HT-29 (cell line): ENCODE results near the gene TBL2. TPM values are rescaled to one million over a fixed set of nuclear protein-coding genes. Genes with fewer than 3 reads are reported as not detected.
"Not testable (repeated sequence)": the region's sequence is repeated elsewhere in the genome, so short reads cannot be mapped to it uniquely, and the experiment has no call there.

Source experiments
- DNase-seq: peaks from one replicate; pipeline ENCODE4 v3.0.0-alpha.2; 2015; ENCODE audit warnings: low spot score
- total RNA-seq: library from RNA; depleted of rRNA; stranded (reverse); fragments of >200 nt; shearing (Covaris generic); gene quantifications from 2 replicates; pipeline ENCODE4 v1.2.3, GENCODE V29; 2014; rRNA removed

The TBL2 gene
- total RNA-seq, 1 experiment from 2014 or later = 94.4 TPM

GRCh38 chr7:73535918-73536317 is 42.5 kb downstream of the TBL2 start:
- DNase-seq = not testable (repeated sequence)

DNA sequence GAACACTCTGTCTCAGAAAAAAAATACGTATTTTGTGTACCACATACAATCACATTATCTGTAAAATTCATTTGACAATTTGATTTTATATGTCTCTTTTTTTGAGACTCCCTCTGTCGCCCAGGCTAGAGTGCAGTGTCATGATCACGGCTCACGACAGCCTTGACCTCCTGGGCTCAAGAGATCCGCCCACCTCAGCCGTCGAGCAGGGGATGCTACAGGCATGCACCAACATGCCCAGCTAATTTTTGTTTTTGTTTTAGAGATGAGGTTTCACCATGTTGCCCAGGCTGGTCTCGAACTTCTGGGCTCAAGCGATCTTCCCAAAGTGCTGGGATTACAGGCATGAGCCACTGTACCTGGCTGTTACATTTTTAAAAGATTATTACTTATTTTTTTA is 44.6 kb downstream of the TBL2 start:
- no peak for DNase-seq

DNA sequence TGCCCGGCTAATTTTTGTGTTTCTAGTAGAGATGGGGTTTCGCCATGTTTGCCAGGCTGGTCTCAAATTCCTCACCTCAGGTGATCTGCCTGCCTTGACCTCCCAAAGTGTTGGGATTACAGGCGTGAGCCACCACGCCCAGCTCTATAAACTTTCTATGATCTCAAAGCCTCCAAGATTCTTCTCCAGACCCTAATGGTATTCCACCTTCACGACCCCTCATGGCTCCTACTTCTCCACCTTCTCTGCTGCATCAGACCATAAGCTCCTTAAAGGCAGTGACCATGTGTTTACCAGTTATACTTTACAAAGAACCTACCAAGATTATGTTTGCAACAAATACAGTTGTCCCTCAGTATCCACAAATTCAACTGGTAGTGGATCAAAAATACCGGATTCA is 46.2 kb downstream of the TBL2 start:
- no peak for DNase-seq

DNA sequence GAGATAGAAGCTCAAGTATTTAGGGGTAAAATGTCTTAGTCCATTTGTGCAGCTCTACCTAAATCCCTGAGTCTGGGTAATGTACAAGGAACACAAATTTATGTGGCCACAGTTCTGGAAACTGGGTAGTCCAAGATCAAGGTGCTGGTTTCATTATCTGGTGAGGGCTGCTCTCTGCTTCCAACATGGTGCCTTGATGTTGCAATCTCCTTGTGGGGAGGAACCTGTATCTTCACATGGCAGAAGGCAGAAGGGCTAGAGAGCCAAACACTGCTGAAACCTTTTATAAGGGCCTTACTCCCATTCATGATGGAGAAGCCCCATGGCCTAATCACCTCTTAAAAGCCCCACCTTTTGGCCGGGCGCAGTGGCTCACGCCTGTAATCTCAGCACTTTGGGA is 47.6 kb downstream of the TBL2 start:
- DNase-seq = no peak

- DNase-seq = peak; percentile 16
Observed at GRCh38 chr7:73526896-73527821, 51.2 kb downstream of the TBL2 start.

DNA sequence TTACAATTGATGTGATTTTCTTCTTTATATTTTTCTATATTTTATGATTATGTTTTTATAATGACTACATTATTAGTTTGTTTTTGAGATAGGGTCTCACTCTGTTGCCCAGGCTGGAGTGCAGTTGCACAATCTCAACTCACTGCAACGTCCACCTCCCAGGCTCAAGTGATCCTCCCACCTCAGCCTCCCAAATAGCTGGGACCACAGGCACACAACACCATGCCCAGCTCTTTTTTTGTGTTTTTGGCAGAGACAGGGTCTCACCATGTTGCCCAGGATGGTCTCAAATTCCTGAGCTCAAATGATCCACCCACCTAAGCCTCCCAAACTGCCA is 52.3 kb downstream of the TBL2 start:
- DNase-seq = not testable (repeated sequence)

DNA sequence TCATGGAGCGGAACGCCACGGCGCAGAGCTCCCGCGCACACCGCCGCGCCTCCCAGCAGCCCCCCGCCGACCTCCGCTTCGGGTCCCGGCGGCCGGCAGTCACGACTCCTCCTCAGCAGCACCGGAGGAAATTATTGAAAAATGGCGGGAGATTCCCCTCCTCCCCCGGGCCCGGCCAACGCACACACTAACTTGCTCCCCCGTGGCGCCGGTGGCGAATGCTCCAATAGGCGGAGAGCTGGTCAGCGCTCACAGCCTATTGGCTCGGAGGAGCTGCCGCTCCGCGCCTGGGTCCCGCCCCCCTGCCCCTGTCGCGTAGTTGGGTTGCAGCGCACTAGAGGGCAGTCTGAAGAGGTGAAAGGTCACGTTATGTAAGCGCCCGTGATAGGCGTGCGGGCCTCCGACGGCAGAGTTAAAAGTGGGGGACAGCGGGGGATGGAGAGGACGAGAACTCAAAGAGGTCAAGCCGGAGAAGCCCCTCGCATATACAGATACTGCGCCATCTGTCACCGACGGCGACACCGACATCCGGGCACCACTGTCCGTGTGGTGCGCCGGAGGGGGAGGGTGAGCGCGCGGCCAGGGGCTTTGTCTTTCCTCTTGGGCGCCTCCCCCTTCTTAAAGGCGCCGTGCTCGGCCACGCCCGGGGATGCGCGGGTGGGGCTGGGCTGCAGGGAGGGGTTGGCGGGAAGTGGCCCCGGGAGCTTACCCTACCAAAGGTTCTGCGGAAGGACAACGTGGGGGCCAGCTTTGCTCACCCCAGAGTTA is 56.1 kb downstream of the TBL2 start, which contains the start of gene BAZ1B:
Gene BAZ1B, minus strand, starts transcription at position 189 of the 768 bp plus-strand sequence. CDS start 360 bp downstream, outside the sequence.
- peak; percentile 99 for DNase-seq

DNA sequence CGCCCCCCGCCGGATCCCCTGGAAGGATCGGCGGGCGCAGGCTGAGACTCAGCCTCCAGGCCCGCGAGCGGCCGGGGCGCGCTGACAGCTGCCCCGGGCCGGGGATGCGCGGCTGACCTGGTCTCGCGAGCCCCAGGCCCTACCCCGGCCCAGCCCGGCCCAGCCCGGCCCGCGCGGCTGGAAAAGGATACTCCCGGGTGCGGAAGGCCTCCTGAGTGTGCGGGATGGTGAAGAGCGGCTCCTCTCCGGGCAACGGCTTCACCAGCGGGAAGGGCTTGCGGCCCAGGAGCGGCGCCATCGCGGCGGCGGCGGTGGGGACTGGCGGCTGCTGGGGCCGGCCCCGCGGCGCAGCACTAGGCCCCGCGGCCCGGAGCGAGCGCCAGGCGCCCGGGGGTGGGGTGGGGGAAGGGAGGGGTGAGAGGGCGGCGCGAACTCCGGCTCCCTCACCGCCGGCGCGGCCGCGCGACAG is 56.7 kb downstream of the TBL2 start:
- DNase-seq = peak; percentile 74

- DNase-seq = peak; percentile 41
Observed at GRCh38 chr7:73520673-73521635, 57.4 kb downstream of the TBL2 start.

DNA sequence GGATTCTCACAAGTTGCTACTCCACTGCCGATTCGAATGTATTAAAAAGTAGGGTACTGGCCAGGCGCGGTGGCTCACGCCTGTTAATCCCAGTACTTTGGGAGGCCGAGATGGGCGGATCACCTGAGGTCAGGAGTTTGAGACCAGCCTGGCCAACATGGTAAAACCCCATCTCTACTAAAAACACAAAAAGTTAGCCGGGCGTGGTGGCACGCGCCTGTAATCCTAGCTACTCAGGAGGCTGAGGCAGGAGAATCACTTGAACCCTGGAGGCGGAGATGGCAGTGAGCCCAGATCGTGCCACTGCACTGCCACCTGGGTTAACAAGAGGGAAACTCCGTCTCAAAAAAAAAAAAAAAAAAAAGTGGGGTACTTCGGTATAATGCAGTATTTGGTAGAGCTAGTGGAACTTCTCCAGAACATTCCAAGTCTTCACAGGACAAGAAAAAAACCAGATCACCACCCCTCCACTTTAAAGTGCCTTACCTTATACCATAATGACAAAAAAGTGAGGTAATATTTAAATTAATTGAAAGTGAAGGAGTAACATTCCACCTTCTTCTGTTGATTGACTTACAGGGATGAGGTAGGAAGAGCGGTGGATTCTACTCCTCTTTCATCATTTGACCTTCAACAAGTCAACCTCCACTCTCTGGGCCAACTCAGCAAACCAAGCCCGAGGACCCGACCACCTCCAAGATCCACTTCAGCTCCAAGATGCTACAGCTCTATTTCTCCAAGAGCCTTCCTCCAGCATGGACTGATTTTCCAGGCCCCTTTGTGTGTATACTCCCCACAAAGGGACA is 58.3 kb downstream of the TBL2 start:
- DNase-seq = no peak

GRCh38 chr7:73518470-73518869 is 59.9 kb downstream of the TBL2 start:
- DNase-seq = no peak

Other genes starting within 250 kb of the TBL2 start
- gene FZD9, start 144.8 kb downstream of the TBL2 start, total RNA-seq = not detected in 2 replicates
- gene BAZ1B, start 56.3 kb downstream of the TBL2 start, total RNA-seq = 49.9 and 51.9 TPM in 2 replicates
- 65.4 and 71.0 TPM in 2 replicates for gene BCL7B, start 20.9 kb downstream of the TBL2 start, total RNA-seq
- 0.53 and 5.1 TPM in 2 replicates for gene MLXIPL, start 45.9 kb upstream of the TBL2 start, total RNA-seq
- 0.28 and 0.73 TPM in 2 replicates for gene VPS37D, start 89.3 kb upstream of the TBL2 start, total RNA-seq
- 6.7 and 7.4 TPM in 2 replicates for gene DNAJC30, start 104.9 kb upstream of the TBL2 start, total RNA-seq
- gene BUD23, start 105.0 kb upstream of the TBL2 start, total RNA-seq = 127 and 151 TPM in 2 replicates
- 61.6 and 71.7 TPM in 2 replicates for gene STX1A, start 141.1 kb upstream of the TBL2 start, total RNA-seq
- 226 and 243 TPM in 2 replicates for gene ABHD11, start 160.2 kb upstream of the TBL2 start, total RNA-seq
- gene CLDN3, start 191.7 kb upstream of the TBL2 start, total RNA-seq = 413 and 446 TPM in 2 replicates